ENCODE measurements around the gene ST3GAL6.
A peak's percentile ranks its signal among the peaks of the same experiment; 100 is the strongest.

The ST3GAL6 gene

DNA sequence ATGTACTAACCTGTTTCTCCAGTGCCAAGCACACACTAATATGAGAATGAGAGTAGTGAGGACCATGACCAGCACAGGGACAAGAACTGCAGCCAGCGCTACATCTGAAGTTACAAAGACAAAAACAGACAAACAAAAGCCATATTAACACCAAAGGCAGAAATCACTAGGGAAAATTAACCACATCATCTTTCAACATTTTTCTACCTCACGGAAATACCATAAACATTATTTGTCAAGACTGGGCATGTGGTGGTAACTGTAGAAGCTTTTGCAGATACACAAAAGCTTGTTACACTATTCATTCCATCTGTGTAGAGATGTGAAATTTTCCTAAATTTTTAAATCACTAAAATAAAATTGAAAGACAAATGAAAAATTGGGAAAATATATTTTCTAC, 44.9 kb downstream of the ST3GAL6 start:
- no peak overlapping the region for H3K27ac ChIP-seq (replicated peaks)
- TF ChIP-seq REST (IDR thresholded peaks at IDR 0.05; ENCODE audit: insufficient replicate concordance, low read depth) (no peak), CTCF (IDR thresholded peaks at IDR 0.05; ENCODE audit: insufficient read depth, low read length) (no peak), POLR2AphosphoS5 (IDR thresholded peaks at IDR 0.05; ENCODE audit: low read depth) (no peak), GABPA (IDR thresholded peaks at IDR 0.05; ENCODE audit: low read depth) (no peak), SPI1 (IDR thresholded peaks at IDR 0.05; ENCODE audit: borderline replicate concordance, low read depth) (no peak)
- DNase-seq (ENCODE audit: low read depth in 1 of 2, low spot score in 1 of 2), result no peak

DNA sequence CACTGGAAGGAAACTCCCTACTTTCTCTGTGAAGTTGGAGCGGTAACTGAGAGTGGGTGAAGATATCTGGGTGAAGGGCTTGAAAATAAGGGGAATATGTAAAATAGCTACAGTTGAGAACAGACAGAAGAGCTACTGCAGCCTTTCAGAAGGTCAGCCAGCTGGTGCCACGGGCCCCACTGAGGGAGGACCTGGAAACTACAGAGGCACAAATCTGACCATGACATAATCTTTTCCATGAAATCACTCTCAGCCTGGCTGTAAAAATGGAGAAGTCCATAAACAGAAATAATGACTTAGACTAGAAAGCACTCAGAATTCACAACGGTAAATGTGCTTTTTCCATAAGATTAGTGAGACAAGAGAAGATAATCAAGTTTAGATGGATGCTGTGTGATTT, 46.4 kb downstream of the ST3GAL6 start:
- no peaks in the 10 kb centered on the region for H3K27me3 ChIP-seq (ENCODE audit: insufficient read depth, poor library complexity, severe bottlenecking)
- DNase-seq (ENCODE audit: low read depth in 1 of 2, low spot score in 1 of 2), result peak in 1 of 2 experiments; percentile 11
- H3K27ac ChIP-seq (replicated peaks), result no peak overlapping the region
- H3K4me3 ChIP-seq (replicated peaks; ENCODE audit: insufficient read depth, low read length), result no peak overlapping the region
- TF ChIP-seq SPI1 (IDR thresholded peaks at IDR 0.05; ENCODE audit: borderline replicate concordance, low read depth) (peak; percentile 71; the same call in 1 of the 2 replicates), POLR2AphosphoS5 (IDR thresholded peaks at IDR 0.05; ENCODE audit: low read depth) (no peak)

More for the DNA sequence above, 44.9 kb downstream of the ST3GAL6 start:
- Histone ChIP-seq H3K27me3 (ENCODE audit: insufficient read depth, poor library complexity, severe bottlenecking) (no peaks in the 10 kb centered on the region), H3K4me3 (replicated peaks; ENCODE audit: insufficient read depth, low read length) (no peak overlapping the region)

DNA sequence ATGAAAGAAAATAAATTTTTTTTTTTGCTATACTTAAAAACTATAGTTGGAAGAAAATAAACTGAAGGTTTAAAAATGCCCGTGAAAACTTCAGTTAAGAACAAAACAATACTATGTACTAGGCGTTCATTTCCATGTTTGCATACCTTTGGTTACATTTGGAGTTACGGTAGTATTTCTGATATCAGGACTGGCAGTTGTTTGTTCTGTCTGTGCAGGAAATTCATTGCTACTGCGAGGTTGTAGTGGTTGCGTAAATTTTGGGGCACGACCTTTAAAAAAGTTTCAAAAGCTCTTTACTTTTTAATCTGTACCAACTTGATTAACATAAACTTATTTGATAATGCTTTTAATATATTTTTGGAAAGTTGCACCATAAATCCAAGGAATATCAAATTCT, 47.9 kb downstream of the ST3GAL6 start:
- peak in 1 of 2 experiments; percentile 35 for DNase-seq (ENCODE audit: low read depth in 1 of 2, low spot score in 1 of 2)
- H3K27ac ChIP-seq (replicated peaks), result peak overlapping the region; percentile 9; the same call in 1 of the 2 replicates

More for the DNA sequence above, 47.9 kb downstream of the ST3GAL6 start:
- Histone ChIP-seq H3K27me3 (ENCODE audit: insufficient read depth, poor library complexity, severe bottlenecking) (no peaks in the 10 kb centered on the region), H3K4me3 (replicated peaks; ENCODE audit: insufficient read depth, low read length) (no peak overlapping the region)
- TF ChIP-seq POLR2AphosphoS5 (IDR thresholded peaks at IDR 0.05; ENCODE audit: low read depth) (no peak), CTCF (IDR thresholded peaks at IDR 0.05; ENCODE audit: insufficient read depth, low read length) (no peak), REST (IDR thresholded peaks at IDR 0.05; ENCODE audit: insufficient replicate concordance, low read depth) (no peak), GABPA (IDR thresholded peaks at IDR 0.05; ENCODE audit: low read depth) (no peak), SPI1 (IDR thresholded peaks at IDR 0.05; ENCODE audit: borderline replicate concordance, low read depth) (no peak)

Data from HL-60 (cell line).